NCI-H2107 (cell line): ENCODE measurements around the gene MEIOSIN.

ENCODE experiments used
- DNase-seq: peaks from one replicate; lab custom pipeline; 2025; lab: John Stamatoyannopoulos, UW

The MEIOSIN gene

GRCh38 chr19:45779231-45780145 lies 46.2 kb downstream of the MEIOSIN start:
- DNase-seq: no peak

GRCh38 chr19:45780146-45780447 lies 46.9 kb downstream of the MEIOSIN start:
- no peak for DNase-seq

- no peak for DNase-seq
Observed at GRCh38 chr19:45780448-45781213, 47.4 kb downstream of the MEIOSIN start.

- DNase-seq: peak; percentile 77
Observed at GRCh38 chr19:45781214-45782161, 48.2 kb downstream of the MEIOSIN start.

GRCh38 chr19:45782162-45782691 lies 49.0 kb downstream of the MEIOSIN start, which contains the start of gene DMPK:
TSS of gene DMPK (minus strand) at chr19:45782490. CDS start at chr19:45782352, 138 bp downstream.
- DNase-seq: no peak

GRCh38 chr19:45782820-45783785 lies 49.9 kb downstream of the MEIOSIN start:
- DNase-seq: no peak

GRCh38 chr19:45784096-45784495 lies 50.9 kb downstream of the MEIOSIN start:
- DNase-seq: no peak

- DNase-seq: no peak
Observed at GRCh38 chr19:45785097-45785496, 51.9 kb downstream of the MEIOSIN start.

- no peak for DNase-seq
Observed at GRCh38 chr19:45785781-45786532, 52.7 kb downstream of the MEIOSIN start.

GRCh38 chr19:45786533-45786894 lies 53.3 kb downstream of the MEIOSIN start:
- no peak for DNase-seq

- no peak for DNase-seq
Observed at GRCh38 chr19:45789035-45789786, 56.0 kb downstream of the MEIOSIN start.

- DNase-seq: no peak
Observed at GRCh38 chr19:45790942-45791341, 57.7 kb downstream of the MEIOSIN start.

- DNase-seq: no peak
Observed at GRCh38 chr19:45791744-45792469, 58.7 kb downstream of the MEIOSIN start.

- peak; percentile 95 for DNase-seq
Observed at GRCh38 chr19:45792470-45793177, 59.4 kb downstream of the MEIOSIN start, which contains the start of gene DMWD. TSS of gene DMWD (minus strand) at chr19:45792845. CDS start at chr19:45792756, 89 bp downstream.

GRCh38 chr19:45793178-45793564 lies 59.9 kb downstream of the MEIOSIN start:
- DNase-seq: no peak

GRCh38 chr19:45793876-45794275 lies 60.6 kb downstream of the MEIOSIN start:
- no peak for DNase-seq

- DNase-seq: no peak
Observed at GRCh38 chr19:45794627-45795026, 61.4 kb downstream of the MEIOSIN start.
